Tibial artery (tissue), 4 donors: ENCODE measurements around the gene KIAA1671.

Experiments used
- DNase-seq, 2 donors: peaks; one replicate each; pipeline ENCODE4 v3.0.0-alpha.2; 2019
- H3K27ac ChIP-seq, 2 donors: fragments of 200-600 bp; sonication (generic) in 1 of 2; 1 replicate in 1 of 2; 2 replicates in 1 of 2; pipeline ENCODE4 v1.5.1; 2018 to 2019; ENCODE audit warnings: mild to moderate bottlenecking in 1 of 2
- H3K27me3 ChIP-seq, 2 donors: fragments of 200-600 bp; sonication (generic) in 1 of 2; one replicate each; pipeline versions ENCODE4 v1.5.1 to v1.6.0; 2016 to 2019
- H3K36me3 ChIP-seq, 3 donors: fragments of 200-600 bp; sonication (generic) in 2 of 3; one replicate each; pipeline ENCODE4 v1.5.1; 2016 to 2019; ENCODE audit warnings: mild to moderate bottlenecking in 2 of 3
- H3K4me1 ChIP-seq, 4 donors: fragments of 200-600 bp; sonication (generic) in 2 of 4; 1 replicate in 3 of 4; 2 replicates in 1 of 4; pipeline ENCODE4 v1.5.1; 2016 to 2019
- H3K4me3 ChIP-seq, 2 donors: fragments of 200-600 bp; sonication (generic) in 1 of 2; 1 replicate in 1 of 2; 2 replicates in 1 of 2; pipeline ENCODE4 v1.5.1; 2018 to 2019; ENCODE audit warnings: mild to moderate bottlenecking in 2 of 2
- H3K9me3 ChIP-seq, 3 donors: fragments of 200-600 bp; sonication (generic) in 1 of 3; one replicate each; pipeline ENCODE4 v1.5.1; 2016 to 2019
- CTCF ChIP-seq, 2 experiments: fragments of 200-600 bp in 1 of 2; fragments of 450-650 bp in 1 of 2; IDR thresholded peaks; one replicate each; pipeline ENCODE4 v1.5.1; 2017 to 2019; ENCODE audit warnings: antibody characterized with exemption in 2 of 2, mild to moderate bottlenecking in 1 of 2, moderate library complexity in 1 of 2
- intact Hi-C: fragments of 100-400 bp; cut with DNase I; formaldehyde crosslinking; loops from one replicate; pipeline ENCODE4 v1.15.0; 2023; ENCODE audit warnings: low total_unique reads

Gene KIAA1671

DNA sequence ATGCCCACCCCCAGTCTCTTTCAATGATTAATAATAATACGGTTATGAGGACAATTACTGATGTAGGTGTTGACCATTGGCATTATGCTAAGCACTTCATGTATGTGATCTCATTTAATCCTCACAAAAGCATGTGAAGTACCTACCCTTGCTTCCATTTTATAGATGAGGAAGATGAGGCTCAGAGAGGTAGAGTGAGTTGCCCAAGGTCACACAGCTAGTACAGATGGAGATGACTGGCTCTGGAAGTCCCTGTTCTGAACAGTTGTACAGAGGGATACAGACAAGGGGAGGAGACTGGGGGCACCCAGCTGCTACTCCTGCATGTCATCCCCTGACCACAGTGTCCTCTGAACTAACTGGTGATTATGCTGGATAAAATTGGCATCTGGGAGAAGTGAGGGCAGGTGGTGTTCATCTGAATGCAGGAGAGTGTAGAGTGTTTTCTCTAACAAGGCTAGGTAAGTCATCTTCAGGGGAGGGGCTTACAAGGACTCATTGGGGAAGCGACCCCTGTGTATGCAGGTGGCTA is 43.2 kb downstream of the KIAA1671 start:
- no peak for TF ChIP-seq CTCF (IDR thresholded peaks at IDR 0.05)
- Histone ChIP-seq H3K27ac (no peak overlapping the region), H3K4me1 (peaks cover 0 to 22% (median 13%) of the 10 kb centered on the region in 4 donors), H3K36me3 (no peaks in the 10 kb centered on the region), H3K4me3 (no peak overlapping the region), H3K27me3 (no peaks in the 10 kb centered on the region), H3K9me3 (no peaks in the 10 kb centered on the region)
- intact Hi-C loops, result no loop called here
- DNase-seq, result no peak

- DNase-seq, result no peak
- intact Hi-C loops, result no loop called here
- no peaks in the 10 kb centered on the region for H3K9me3 ChIP-seq
- no peaks in the 10 kb centered on the region for H3K27me3 ChIP-seq
- H3K4me3 ChIP-seq, result no peak overlapping the region
- no peak for TF ChIP-seq CTCF (IDR thresholded peaks at IDR 0.05)
- no peak overlapping the region for H3K27ac ChIP-seq
- H3K36me3 ChIP-seq, result no peaks in the 10 kb centered on the region
- peaks cover 0 to 16% (median 10%) of the 10 kb centered on the region in 4 donors for H3K4me1 ChIP-seq
These were observed 44.0 kb downstream of the KIAA1671 start for GRCh38 chr22:24996420-24996952.

DNA sequence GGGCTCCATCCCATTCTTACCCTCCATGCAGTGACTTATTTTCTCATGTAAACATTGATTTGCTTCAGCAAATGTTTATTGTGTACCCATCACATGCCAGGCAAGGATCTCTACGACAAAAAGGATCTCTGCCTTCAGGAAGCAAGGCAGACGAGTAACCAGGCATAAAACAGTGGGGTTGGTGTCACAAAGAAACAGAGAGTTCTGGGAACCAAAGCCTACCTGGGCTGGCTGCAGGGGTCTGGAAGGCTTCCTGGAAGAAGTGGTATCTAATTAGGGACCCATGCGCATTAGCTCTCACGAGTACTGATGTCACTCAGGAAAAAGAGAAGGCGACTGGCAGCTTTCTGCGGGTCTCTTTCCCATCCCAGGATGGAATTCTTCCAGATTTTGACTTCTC is 44.5 kb downstream of the KIAA1671 start:
- Histone ChIP-seq H3K27me3 (no peaks in the 10 kb centered on the region), H3K4me1 (peaks cover 0 to 11% (median 6%) of the 10 kb centered on the region in 4 donors), H3K4me3 (no peak overlapping the region), H3K36me3 (no peaks in the 10 kb centered on the region), H3K9me3 (no peaks in the 10 kb centered on the region), H3K27ac (no peak overlapping the region)
- intact Hi-C loops, result no loop called here
- no peak for DNase-seq
- TF ChIP-seq CTCF (IDR thresholded peaks at IDR 0.05), result no peak

DNA sequence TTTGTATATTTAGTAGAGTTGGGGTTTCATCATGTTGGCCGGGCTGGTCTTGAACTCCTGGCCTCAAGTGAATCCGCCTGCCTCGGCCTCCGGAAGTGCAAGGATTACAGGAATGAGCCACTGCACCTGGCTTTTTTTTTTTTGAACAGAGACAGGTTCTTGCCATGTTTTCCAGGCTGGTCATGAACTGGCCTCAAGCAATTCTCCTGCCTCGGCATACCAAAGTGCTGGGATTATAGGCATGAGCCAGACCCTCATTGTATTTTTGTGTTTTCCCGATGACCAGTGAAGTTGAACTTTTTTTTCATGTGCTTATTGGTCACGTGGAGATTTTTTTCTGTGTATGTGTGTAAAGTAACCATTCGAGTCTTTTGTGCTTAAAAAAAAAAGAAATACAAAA is 48.2 kb downstream of the KIAA1671 start:
- no peaks in the 10 kb centered on the region for H3K36me3 ChIP-seq
- no peak overlapping the region for H3K27ac ChIP-seq
- H3K4me1 ChIP-seq, result peaks cover 0 to 7% (median 1%) of the 10 kb centered on the region in 4 donors
- TF ChIP-seq CTCF (IDR thresholded peaks at IDR 0.05), result no peak
- DNase-seq, result no peak
- intact Hi-C loops, result no loop called here
- H3K27me3 ChIP-seq, result no peaks in the 10 kb centered on the region
- no peaks in the 10 kb centered on the region for H3K9me3 ChIP-seq
- no peak overlapping the region for H3K4me3 ChIP-seq

DNA sequence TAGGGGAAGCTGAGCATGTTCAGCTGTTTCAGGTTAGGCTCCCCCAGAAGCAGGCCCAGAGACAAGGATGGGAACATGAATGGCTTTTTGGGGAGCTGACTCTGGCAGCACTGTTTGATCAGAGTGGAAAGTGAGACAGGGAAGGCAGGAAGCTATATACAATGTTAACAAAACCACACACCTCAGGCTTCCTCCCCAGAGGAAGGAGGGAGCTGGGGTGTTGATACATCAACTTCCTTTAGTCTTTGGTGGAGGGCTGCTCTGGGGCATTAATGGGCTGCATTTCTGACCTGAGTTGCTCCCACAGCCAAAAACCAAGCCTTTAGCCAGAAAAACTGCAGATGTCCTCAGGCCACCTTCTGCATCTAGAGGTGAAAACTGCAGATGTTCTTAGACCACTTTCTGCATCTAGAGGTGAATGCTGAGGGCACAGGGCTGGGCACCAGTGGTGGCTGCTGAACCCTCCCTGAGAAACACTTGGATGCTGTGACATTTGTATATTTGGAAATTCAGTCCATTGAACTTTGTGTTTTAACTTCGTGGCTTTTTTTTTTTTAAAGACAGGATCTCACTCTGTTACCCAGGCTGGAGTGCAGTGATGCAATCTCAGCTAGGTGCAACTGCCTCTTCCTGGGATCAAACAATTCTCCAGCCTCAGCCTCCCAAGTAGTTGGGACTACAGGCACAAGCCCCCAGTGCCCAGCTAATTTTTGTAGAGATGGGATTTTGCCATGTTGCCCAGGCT is 49.9 kb downstream of the KIAA1671 start:
- no peak for TF ChIP-seq CTCF (IDR thresholded peaks at IDR 0.05)
- H3K9me3 ChIP-seq, result no peaks in the 10 kb centered on the region
- no peaks in the 10 kb centered on the region for H3K4me1 ChIP-seq
- H3K4me3 ChIP-seq, result no peak overlapping the region
- no peaks in the 10 kb centered on the region for H3K36me3 ChIP-seq
- no peaks in the 10 kb centered on the region for H3K27me3 ChIP-seq
- intact Hi-C loops, result no loop called here
- no peak overlapping the region for H3K27ac ChIP-seq
- DNase-seq, result no peak
